Left lung (tissue), 10 donors: ENCODE data around the gene APOL5. TPM values are rescaled to one million over a fixed set of nuclear protein-coding genes. Genes with fewer than 3 reads are reported as not detected.

Experiments
- ATAC-seq: fragments of 200-7000 bp; cut with Tn5 transposase; one replicate; pipeline ENCODE4 v1.9.1; 2020; ENCODE audit warnings: moderate library complexity
- DNase-seq, 4 donors: peaks; one replicate each; pipeline ENCODE4 v3.0.0-alpha.2; 2013 to 2020
- H3K27ac ChIP-seq, 2 donors: fragments of 200-600 bp; sonication (generic) in 1 of 2; one replicate each; pipeline versions ENCODE4 v1.5.0 to v1.8.0; 2020 to 2021
- H3K27me3 ChIP-seq, 2 donors: fragments of 200-600 bp; sonication (generic) in 1 of 2; one replicate each; pipeline versions ENCODE4 v1.5.0 to v1.8.0; 2020 to 2021
- H3K36me3 ChIP-seq, 2 donors: fragments of 200-600 bp; sonication (generic) in 1 of 2; one replicate each; pipeline versions ENCODE4 v1.5.0 to v1.8.0; 2020 to 2021
- H3K4me1 ChIP-seq, 2 donors: fragments of 200-600 bp; one replicate each; pipeline ENCODE4 v1.8.0; 2021
- H3K4me3 ChIP-seq, 2 donors: fragments of 200-600 bp; sonication (generic) in 1 of 2; one replicate each; pipeline versions ENCODE4 v1.5.0 to v1.8.0; 2020 to 2021; ENCODE audit warnings: mild to moderate bottlenecking in 1 of 2
- H3K9me3 ChIP-seq, 2 donors: fragments of 200-600 bp; sonication (generic) in 1 of 2; one replicate each; pipeline versions ENCODE4 v1.5.0 to v1.8.0; 2020 to 2021
- CTCF ChIP-seq, 2 donors: fragments of 200-600 bp; sonication (generic) in 1 of 2; IDR thresholded peaks; one replicate each; pipeline versions ENCODE4 v1.5.0 to v1.8.0; 2021; ENCODE audit warnings: antibody characterized with exemption in 2 of 2
- intact Hi-C, 2 donors: fragments of 100-400 bp; cut with DNase I; formaldehyde crosslinking; loops; one replicate each; pipeline versions ENCODE4 v1.11.2 to v1.14.2; 2022
- polyA plus RNA-seq, 6 donors: library from polyadenylated mRNA; unstranded; fragments of 120-200 nt; gene quantifications; one replicate each; pipeline ENCODE4 v1.2.1, GENCODE V29; 2013; ENCODE audit not compliant: insufficient read length in 6 of 6
- total RNA-seq, 2 donors: library from RNA; stranded (reverse); fragmentation: NEBNext Ultra II Directional; extraction: Animal tissue kit (Norgen Biotek cat#: 25700); gene quantifications; one replicate each; pipeline ENCODE4 v1.2.1, GENCODE V29; 2021
- donor health status: DM: no; HTN: yes; CAD: no.
- donor health status: DM: no; HTN: no; CAD: no.

Gene APOL5
- total and polyA plus RNA-seq, 8 donors, result 0.10 to 0.11 TPM; not detected in 6

- intact Hi-C loops, result no loop called here
- Histone ChIP-seq H3K4me3 (no peak overlapping the region), H3K4me1 (no peaks in the 10 kb centered on the region), H3K9me3 (peaks cover 0 to 7% of the 10 kb centered on the region in 2 donors), H3K36me3 (no peaks in the 10 kb centered on the region), H3K27ac (no peak overlapping the region), H3K27me3 (no peaks in the 10 kb centered on the region)
- no peak for ATAC-seq
- TF ChIP-seq CTCF (IDR thresholded peaks at IDR 0.05), result no peak
- no peak for DNase-seq
Measured at GRCh38 chr22:35711336-35711735, 6.3 kb upstream of the APOL5 start.

- H3K9me3 ChIP-seq, result peaks cover 0 to 7% of the 10 kb centered on the region in 2 donors
- TF ChIP-seq CTCF (IDR thresholded peaks at IDR 0.05), result no peak
- no peak overlapping the region for H3K27ac ChIP-seq
- H3K27me3 ChIP-seq, result no peaks in the 10 kb centered on the region
- intact Hi-C loops, result no loop called here
- H3K4me3 ChIP-seq, result no peak overlapping the region
- DNase-seq (no peak), ATAC-seq (no peak)
- no peaks in the 10 kb centered on the region for H3K36me3 ChIP-seq
- no peaks in the 10 kb centered on the region for H3K4me1 ChIP-seq
Measured at GRCh38 chr22:35712672-35713071, 5.0 kb upstream of the APOL5 start.

GRCh38 chr22:35719212-35719875 is 1.7 kb downstream of the APOL5 start:
- Histone ChIP-seq H3K9me3 (no peaks in the 10 kb centered on the region), H3K4me3 (no peak overlapping the region), H3K36me3 (no peaks in the 10 kb centered on the region), H3K27ac (no peak overlapping the region), H3K27me3 (no peaks in the 10 kb centered on the region), H3K4me1 (no peaks in the 10 kb centered on the region)
- ATAC-seq (no peak), DNase-seq (no peak)
- no peak for TF ChIP-seq CTCF (IDR thresholded peaks at IDR 0.05)
- intact Hi-C loops, result no loop called here

- no peak overlapping the region for H3K4me3 ChIP-seq
- H3K9me3 ChIP-seq, result no peaks in the 10 kb centered on the region
- H3K4me1 ChIP-seq, result no peaks in the 10 kb centered on the region
- no peak overlapping the region for H3K27ac ChIP-seq
- DNase-seq (no peak), ATAC-seq (no peak)
- no peak for TF ChIP-seq CTCF (IDR thresholded peaks at IDR 0.05)
- H3K36me3 ChIP-seq, result no peaks in the 10 kb centered on the region
- intact Hi-C loops, result no loop called here
- no peaks in the 10 kb centered on the region for H3K27me3 ChIP-seq
Measured at GRCh38 chr22:35721960-35722359, 4.3 kb downstream of the APOL5 start.

- H3K36me3 ChIP-seq, result no peaks in the 10 kb centered on the region
- no peak overlapping the region for H3K4me3 ChIP-seq
- no peak for TF ChIP-seq CTCF (IDR thresholded peaks at IDR 0.05)
- no peaks in the 10 kb centered on the region for H3K9me3 ChIP-seq
- intact Hi-C loops, result no loop called here
- no peak overlapping the region for H3K27ac ChIP-seq
- ATAC-seq (no peak), DNase-seq (no peak)
- no peaks in the 10 kb centered on the region for H3K4me1 ChIP-seq
- H3K27me3 ChIP-seq, result no peaks in the 10 kb centered on the region
Measured at GRCh38 chr22:35725521-35725920, 7.8 kb downstream of the APOL5 start.
